GM10266 (cell line): ENCODE results near the gene FGD4.

Experiments used
- DNase-seq: peaks from one replicate; pipeline ENCODE4 v3.0.0; 2012; ENCODE audit errors: extremely low spot score
- TF ChIP-seq, protein P1 (sequence below): IDR thresholded peaks from 2 replicates; pipeline ENCODE4 v1.5.1; 2012; ENCODE audit warnings: mild to moderate bottlenecking, low read depth; ENCODE audit not compliant: control insufficient read depth, insufficient read depth; ENCODE audit errors: missing control alignments

FGD4 gene

DNA sequence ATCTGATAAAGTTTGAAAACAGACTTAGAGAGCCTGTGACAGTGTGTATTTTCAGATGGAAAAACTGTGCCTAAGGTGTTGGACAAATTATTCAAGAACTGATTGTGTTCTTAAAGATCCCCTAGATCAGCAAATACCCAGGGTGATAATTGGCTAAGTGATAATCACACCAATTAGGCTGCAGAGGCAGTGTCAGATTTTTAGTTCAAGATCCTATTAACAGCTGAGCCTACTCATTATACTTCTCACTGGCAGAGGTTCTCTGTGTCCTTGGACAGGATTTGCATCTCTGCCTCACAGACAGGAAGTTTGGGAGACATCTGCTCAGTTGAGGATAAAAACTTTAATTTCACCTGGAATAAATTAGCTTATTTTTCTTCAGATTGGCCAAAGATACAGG, 4.3 kb upstream of the FGD4 start:
- TF ChIP-seq, protein P1, sequence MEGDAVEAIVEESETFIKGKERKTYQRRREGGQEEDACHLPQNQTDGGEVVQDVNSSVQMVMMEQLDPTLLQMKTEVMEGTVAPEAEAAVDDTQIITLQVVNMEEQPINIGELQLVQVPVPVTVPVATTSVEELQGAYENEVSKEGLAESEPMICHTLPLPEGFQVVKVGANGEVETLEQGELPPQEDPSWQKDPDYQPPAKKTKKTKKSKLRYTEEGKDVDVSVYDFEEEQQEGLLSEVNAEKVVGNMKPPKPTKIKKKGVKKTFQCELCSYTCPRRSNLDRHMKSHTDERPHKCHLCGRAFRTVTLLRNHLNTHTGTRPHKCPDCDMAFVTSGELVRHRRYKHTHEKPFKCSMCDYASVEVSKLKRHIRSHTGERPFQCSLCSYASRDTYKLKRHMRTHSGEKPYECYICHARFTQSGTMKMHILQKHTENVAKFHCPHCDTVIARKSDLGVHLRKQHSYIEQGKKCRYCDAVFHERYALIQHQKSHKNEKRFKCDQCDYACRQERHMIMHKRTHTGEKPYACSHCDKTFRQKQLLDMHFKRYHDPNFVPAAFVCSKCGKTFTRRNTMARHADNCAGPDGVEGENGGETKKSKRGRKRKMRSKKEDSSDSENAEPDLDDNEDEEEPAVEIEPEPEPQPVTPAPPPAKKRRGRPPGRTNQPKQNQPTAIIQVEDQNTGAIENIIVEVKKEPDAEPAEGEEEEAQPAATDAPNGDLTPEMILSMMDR: no peak
- DNase-seq: no peak

DNA sequence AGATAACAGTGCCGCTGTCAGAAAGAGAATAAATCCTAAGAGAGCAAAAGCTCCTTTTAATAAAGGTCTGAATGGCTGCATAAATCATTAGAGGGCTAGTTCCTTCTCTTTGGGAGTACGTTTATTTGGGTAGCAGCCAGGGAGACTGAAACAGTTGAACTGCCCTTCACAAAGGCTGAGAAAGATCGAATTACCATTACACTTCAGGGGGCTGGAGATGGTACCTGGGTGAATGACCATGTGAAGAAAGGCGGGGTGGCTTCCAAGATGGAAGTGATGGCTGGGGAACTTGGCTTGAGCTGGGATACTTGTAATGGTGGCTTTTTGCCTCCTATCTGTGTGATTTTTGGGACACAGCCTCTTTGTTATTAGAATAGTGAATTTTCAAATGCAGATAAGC, 1.7 kb upstream of the FGD4 start:
- DNase-seq: peak; percentile 23
- TF ChIP-seq, protein P1: no peak

DNA sequence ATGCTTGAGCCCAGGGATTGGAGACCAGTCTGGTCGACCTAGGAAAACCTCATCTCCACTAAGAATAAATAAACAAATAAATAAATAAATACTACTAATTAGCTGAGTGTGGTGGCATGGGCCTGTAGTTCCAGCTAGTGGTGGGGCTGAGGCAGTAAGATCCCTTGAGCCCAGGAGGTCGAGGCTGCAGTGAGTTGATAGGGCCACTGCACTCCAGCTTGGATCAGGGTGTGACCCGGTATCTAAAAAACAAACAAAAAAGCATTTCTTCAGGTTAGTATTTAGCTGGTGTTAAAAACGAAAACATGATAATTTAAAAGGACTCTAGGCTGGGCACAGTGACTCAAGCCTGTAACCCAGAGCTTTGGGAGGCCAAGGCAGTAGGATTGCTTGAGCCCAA, 1.2 kb upstream of the FGD4 start:
- TF ChIP-seq, protein P1: no peak
- DNase-seq: no peak

DNA sequence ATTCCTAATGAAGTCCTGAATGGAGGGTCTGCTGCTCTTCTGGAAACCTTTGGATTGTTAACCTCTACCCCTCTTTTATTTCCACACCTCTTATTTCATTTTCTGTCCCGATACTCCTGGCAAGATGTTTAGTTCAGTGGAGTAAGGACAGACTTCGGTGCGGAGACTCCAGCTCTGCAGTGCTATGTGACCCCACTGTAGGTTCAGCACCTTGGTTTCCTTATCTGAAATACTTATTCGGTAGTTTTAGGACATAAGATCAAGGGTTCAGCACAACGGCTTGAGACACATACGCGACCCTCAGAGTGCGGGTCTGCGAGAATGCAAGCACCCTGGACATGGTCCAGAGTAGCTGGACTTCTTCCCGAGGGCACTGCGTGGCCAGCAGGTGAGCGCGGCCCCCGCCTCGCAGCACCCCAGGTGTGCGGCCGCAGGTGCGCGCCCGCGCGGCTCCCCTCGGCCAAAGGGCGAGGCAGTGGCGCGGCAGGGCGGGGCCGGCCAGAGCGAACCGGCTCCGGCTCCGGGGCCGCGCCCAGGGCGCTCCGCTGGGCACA, 465 bp upstream of the FGD4 start:
- TF ChIP-seq, protein P1: no peak
- DNase-seq: peak; percentile 36

DNA sequence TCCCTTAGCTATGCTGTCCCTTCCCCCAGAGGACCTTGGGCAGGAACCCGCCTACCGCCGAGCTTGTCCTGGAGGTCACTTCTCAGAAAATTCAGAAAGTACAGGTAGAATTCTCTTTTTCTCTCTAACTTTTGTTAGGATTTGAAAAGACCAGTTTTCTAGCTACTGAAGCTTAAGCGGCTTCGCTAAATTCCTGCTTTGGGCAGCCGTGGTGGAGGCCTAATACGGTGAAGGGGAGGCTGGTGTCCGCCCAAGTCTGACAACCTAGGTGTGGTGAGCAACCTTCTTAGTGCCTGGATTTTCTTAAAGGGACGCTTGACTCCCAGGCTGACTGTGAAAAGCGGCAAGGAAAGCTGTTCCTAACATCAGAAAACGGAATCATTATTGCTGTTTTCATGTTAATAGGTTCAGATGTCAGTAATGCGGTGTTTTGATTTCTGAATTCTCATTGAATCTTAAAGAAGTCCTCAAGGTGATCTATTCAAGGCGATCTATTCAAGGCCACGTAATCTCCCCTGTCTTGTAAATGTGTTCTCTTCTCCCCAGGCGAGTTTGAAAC, 835 bp downstream of the FGD4 start:
- TF ChIP-seq, protein P1: no peak
- peak; percentile 25 for DNase-seq

DNA sequence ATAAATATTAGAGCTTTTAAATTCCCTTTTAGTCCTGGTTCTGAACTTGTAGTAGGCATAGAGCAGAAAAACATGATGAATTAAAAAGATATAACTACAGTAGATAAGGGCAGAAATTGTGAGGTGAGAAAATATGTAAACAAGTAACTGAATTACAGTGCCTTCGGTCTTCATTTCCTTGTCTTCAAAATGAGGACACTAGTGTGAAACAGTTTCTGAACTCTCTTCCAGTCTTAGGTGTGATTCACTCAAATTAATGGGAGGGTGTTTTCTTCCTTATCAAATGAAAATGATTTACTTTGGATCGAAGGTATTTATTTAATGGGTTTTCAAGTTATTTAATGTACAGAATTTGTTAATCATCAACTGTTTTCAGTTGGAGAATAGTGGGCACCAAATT, 1.5 kb downstream of the FGD4 start:
- DNase-seq: no peak

DNA sequence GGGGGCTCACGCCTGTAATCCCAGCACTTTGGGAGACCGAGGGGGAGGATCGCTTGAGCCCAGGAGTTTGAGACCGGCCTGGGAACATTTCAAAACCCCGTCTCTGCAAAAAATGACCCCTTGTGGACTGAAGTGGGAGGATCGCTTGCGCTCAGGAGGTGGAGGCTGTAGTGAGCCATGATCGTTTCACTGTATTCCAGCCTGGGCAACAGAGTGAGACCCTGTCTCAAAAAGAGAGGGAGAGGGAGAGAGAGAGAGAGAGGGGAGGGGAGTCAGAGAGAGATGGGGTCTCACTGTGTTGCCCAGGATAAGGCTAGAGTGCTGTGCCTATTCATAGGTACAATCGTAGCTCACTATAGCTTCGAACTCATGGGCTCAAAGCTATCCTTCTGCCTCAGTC, 2.8 kb downstream of the FGD4 start:
- TF ChIP-seq, protein P1: no peak
- no peak for DNase-seq

More for the DNA sequence above, 1.5 kb downstream of the FGD4 start:
- TF ChIP-seq, protein P1: no peak
